ENCODE measurements around the gene NCAPG2. TPM values are rescaled to one million over a fixed set of nuclear protein-coding genes. Genes with fewer than 3 reads are reported as not detected.

The NCAPG2 gene
- total RNA-seq, 1 experiment from 2014 or later = 99.4 TPM

DNA sequence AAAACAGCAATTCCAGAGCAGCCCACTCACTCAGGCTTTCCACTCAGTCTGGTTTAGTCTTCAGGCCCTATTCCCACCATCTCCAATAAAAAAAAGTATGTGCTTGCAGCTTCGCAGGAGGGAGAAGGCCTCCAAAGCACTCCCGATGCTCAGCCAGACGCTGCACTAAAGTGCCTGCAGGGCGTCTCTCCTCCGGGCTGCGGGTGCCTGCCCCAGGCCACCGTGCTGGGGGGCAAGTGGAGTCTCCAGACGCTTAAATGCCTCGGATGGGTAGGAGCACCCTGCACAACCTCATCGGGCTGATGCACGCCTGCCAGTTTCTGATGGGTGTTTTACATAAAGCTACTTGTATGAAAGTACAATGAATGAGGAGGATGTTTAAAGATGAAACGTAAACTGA is 31.3 kb upstream of the NCAPG2 start:
- H3K9me3 Mint-ChIP-seq = no peaks in the 10 kb centered on the region
- Histone ChIP-seq H3K14ac (ENCODE audit: insufficient read depth, low read length) (no peak overlapping the region; the same call in 1 of the 2 replicates), H2BK12ac (ENCODE audit: insufficient read length, low read depth, low read length) (no peak overlapping the region), H2BK20ac (ENCODE audit: low read depth, low read length, poor library complexity, severe bottlenecking) (no peak overlapping the region), H3K27me3 (ENCODE audit: insufficient read depth, low read length) (no peaks in the 10 kb centered on the region), H3K23ac (ENCODE audit: insufficient read length, low read depth, low read length) (no peak overlapping the region), H3K79me2 (ENCODE audit: insufficient read depth, low read length) (no peaks in the 10 kb centered on the region), H3K4ac (ENCODE audit: low read depth, low read length) (no peak overlapping the region), H2BK15ac (ENCODE audit: low read depth, low read length) (no peak overlapping the region), H4K20me1 (ENCODE audit: control insufficient read depth, insufficient read depth, insufficient read length) (no peaks in the 10 kb centered on the region), H3K79me1 (ENCODE audit: insufficient read depth, low read depth, low read length, poor library complexity, severe bottlenecking) (no peaks in the 10 kb centered on the region), H3T11ph (ENCODE audit: low read length) (no peak overlapping the region), H2BK120ac (ENCODE audit: low read depth, low read length, poor library complexity, severe bottlenecking) (no peak overlapping the region), H4K91ac (ENCODE audit: insufficient read length, low read depth, low read length) (no peak overlapping the region), H2BK5ac (ENCODE audit: insufficient read length, low read length) (no peak overlapping the region), H3K23me2 (ENCODE audit: insufficient read length, low read depth, low read length, poor library complexity, severe bottlenecking) (no peaks in the 10 kb centered on the region), H3K56ac (ENCODE audit: insufficient read length, low read depth, low read length) (no peak overlapping the region), H4K8ac (replicated peaks; ENCODE audit: insufficient read length, low read depth, low read length) (no peak overlapping the region), H3K9ac (ENCODE audit: extremely low read depth, insufficient read length, low read length) (no peak overlapping the region), H3K18ac (ENCODE audit: insufficient read length, low read depth, low read length) (no peak overlapping the region), H3K27ac (ENCODE audit: insufficient read length, low read depth, low read length) (no peak overlapping the region), H3K4me1 (ENCODE audit: insufficient read depth, low read length) (no peaks in the 10 kb centered on the region), H3K4me2 (ENCODE audit: insufficient read depth, insufficient read length, low read length) (no peak overlapping the region), H2AK5ac (ENCODE audit: insufficient read length, low read length) (no peak overlapping the region), H4K5ac (ENCODE audit: insufficient read length, low read depth, low read length) (no peak overlapping the region), H3K9me3 (ENCODE audit: control insufficient read depth, low read depth, low read length) (no peaks in the 10 kb centered on the region), H2AFZ (ENCODE audit: low read length) (no peak overlapping the region)
- TF ChIP-seq, protein P1, sequence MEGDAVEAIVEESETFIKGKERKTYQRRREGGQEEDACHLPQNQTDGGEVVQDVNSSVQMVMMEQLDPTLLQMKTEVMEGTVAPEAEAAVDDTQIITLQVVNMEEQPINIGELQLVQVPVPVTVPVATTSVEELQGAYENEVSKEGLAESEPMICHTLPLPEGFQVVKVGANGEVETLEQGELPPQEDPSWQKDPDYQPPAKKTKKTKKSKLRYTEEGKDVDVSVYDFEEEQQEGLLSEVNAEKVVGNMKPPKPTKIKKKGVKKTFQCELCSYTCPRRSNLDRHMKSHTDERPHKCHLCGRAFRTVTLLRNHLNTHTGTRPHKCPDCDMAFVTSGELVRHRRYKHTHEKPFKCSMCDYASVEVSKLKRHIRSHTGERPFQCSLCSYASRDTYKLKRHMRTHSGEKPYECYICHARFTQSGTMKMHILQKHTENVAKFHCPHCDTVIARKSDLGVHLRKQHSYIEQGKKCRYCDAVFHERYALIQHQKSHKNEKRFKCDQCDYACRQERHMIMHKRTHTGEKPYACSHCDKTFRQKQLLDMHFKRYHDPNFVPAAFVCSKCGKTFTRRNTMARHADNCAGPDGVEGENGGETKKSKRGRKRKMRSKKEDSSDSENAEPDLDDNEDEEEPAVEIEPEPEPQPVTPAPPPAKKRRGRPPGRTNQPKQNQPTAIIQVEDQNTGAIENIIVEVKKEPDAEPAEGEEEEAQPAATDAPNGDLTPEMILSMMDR (conservative IDR thresholded peaks at IDR 0.05) = no peak
- no CpG with 5 or more reads among the region's 12 CpGs for WGBS (ENCODE audit: extremely low coverage, insufficient read length, low lambda C conversion rate)
- no peaks in the 10 kb centered on the region; the same call in 1 of the 2 replicates for H3K27me3 Mint-ChIP-seq (ENCODE audit: low read depth)
- no peak for DNase-seq
- H3K4me1 Mint-ChIP-seq = peaks cover 6 to 16% of the 10 kb centered on the region in 2 experiments
- H3K4me3 Mint-ChIP-seq = no peak overlapping the region
- peaks cover 9 to 54% (median 50%) of the 10 kb centered on the region in 3 experiments; a peak in 6 of 7 replicates for H3K36me3 Mint-ChIP-seq (ENCODE audit: insufficient read depth in 1 of 3, low read depth in 3 of 3)
- 0 out of 7 replicates have a peak overlapping the region, but pooled peaks of 1 of the 3 experiments have one; percentile 20 for H3K27ac Mint-ChIP-seq
